ENCODE results near the gene YAF2. TPM values are rescaled to one million over a fixed set of nuclear protein-coding genes. Genes with fewer than 3 reads are reported as not detected.
"Not testable (repeated sequence)": the region's sequence is repeated elsewhere in the genome, so short reads cannot be mapped to it uniquely, and the experiment has no call there.

Gene YAF2
- total RNA-seq, 3 donors from 2014 or later (not counting 1 experiment from before 2014, with no cell fraction given): 96.2 to 124 (median 101) TPM

- peaks cover 7 to 8% of the 10 kb centered on the region in 2 donors for H3K27me3 Mint-ChIP-seq (ENCODE audit: low read depth in 2 of 2)
- H3K27ac Mint-ChIP-seq: no peak overlapping the region
These were observed 17.3 kb upstream of the YAF2 start for GRCh38 chr12:42255221-42255865.

GRCh38 chr12:42252645-42253044 is 14.6 kb upstream of the YAF2 start:
- H3K4me3 Mint-ChIP-seq; H3K27me3 Mint-ChIP-seq (ENCODE audit: low read depth in 2 of 2); H3K9me3 Mint-ChIP-seq; ATAC-seq; H3K27ac Mint-ChIP-seq; H3K27me3 ChIP-seq (ENCODE audit: control insufficient read depth, insufficient read depth, low read length); H3K36me3 ChIP-seq (ENCODE audit: control insufficient read depth, insufficient read depth, low read length); H3K4me1 ChIP-seq (ENCODE audit: control insufficient read depth, insufficient read depth, low read length); DNase-seq; H3K36me3 Mint-ChIP-seq; H3K4me3 ChIP-seq (ENCODE audit: low read length); intact Hi-C loops (cut with micrococcal nuclease); H3K4me1 Mint-ChIP-seq; H3K9me3 ChIP-seq (ENCODE audit: control insufficient read depth, insufficient read depth, low read length); H3K27ac ChIP-seq (ENCODE audit: low read length): not testable (repeated sequence)
- WGBS (ENCODE audit: insufficient coverage): 78% methylated on average over 1 of the region's 1 CpG

More at GRCh38 chr12:42255221-42255865, 17.3 kb upstream of the YAF2 start:
- Histone ChIP-seq H3K9me3 (ENCODE audit: control insufficient read depth, insufficient read depth, low read length) (no peaks in the 10 kb centered on the region), H3K36me3 (ENCODE audit: control insufficient read depth, insufficient read depth, low read length) (no peaks in the 10 kb centered on the region), H3K4me3 (ENCODE audit: low read length) (no peak overlapping the region), H3K27ac (ENCODE audit: low read length) (no peak overlapping the region), H3K4me1 (ENCODE audit: control insufficient read depth, insufficient read depth, low read length) (no peaks in the 10 kb centered on the region), H3K27me3 (ENCODE audit: control insufficient read depth, insufficient read depth, low read length) (no peaks in the 10 kb centered on the region)
- WGBS (ENCODE audit: insufficient coverage): 98% methylated on average over 2 of the region's 2 CpGs
- ATAC-seq (no peak), DNase-seq (no peak)
- no peaks in the 10 kb centered on the region for H3K4me1 Mint-ChIP-seq
- H3K4me3 Mint-ChIP-seq: no peak overlapping the region
- no peaks in the 10 kb centered on the region for H3K9me3 Mint-ChIP-seq
- intact Hi-C loops (cut with micrococcal nuclease): no loop called here
- TF ChIP-seq CTCF (IDR thresholded peaks at IDR 0.05): no peak
- no peaks in the 10 kb centered on the region for H3K36me3 Mint-ChIP-seq

GRCh38 chr12:42249033-42249432 is 11.0 kb upstream of the YAF2 start:
- H3K4me3 Mint-ChIP-seq; H3K27me3 Mint-ChIP-seq (ENCODE audit: low read depth in 2 of 2); H3K9me3 Mint-ChIP-seq; H3K4me3 ChIP-seq (ENCODE audit: low read length); intact Hi-C loops (cut with micrococcal nuclease); H3K36me3 Mint-ChIP-seq; H3K27ac ChIP-seq (ENCODE audit: low read length); ATAC-seq; H3K4me1 Mint-ChIP-seq; DNase-seq; H3K9me3 ChIP-seq (ENCODE audit: control insufficient read depth, insufficient read depth, low read length); H3K27ac Mint-ChIP-seq; H3K4me1 ChIP-seq (ENCODE audit: control insufficient read depth, insufficient read depth, low read length); H3K36me3 ChIP-seq (ENCODE audit: control insufficient read depth, insufficient read depth, low read length); H3K27me3 ChIP-seq (ENCODE audit: control insufficient read depth, insufficient read depth, low read length): not testable (repeated sequence)
- 100% methylated on average over 1 of the region's 3 CpGs for WGBS (ENCODE audit: insufficient coverage)

- Mint-ChIP-seq H3K4me1 (peaks cover 25% of the 10 kb centered on the region in 2 donors), H3K27ac (no peak overlapping the region), H3K4me3 (peak overlapping the region; percentile 17), H3K9me3 (no peaks in the 10 kb centered on the region), H3K36me3 (no peaks in the 10 kb centered on the region), H3K27me3 (ENCODE audit: low read depth in 2 of 2) (no peaks in the 10 kb centered on the region)
- Histone ChIP-seq H3K27ac (ENCODE audit: low read length) (no peak overlapping the region), H3K9me3 (ENCODE audit: control insufficient read depth, insufficient read depth, low read length) (no peaks in the 10 kb centered on the region), H3K36me3 (ENCODE audit: control insufficient read depth, insufficient read depth, low read length) (peaks cover 4% of the 10 kb centered on the region), H3K4me1 (ENCODE audit: control insufficient read depth, insufficient read depth, low read length) (peaks cover 9% of the 10 kb centered on the region), H3K27me3 (ENCODE audit: control insufficient read depth, insufficient read depth, low read length) (no peaks in the 10 kb centered on the region), H3K4me3 (ENCODE audit: low read length) (no peak overlapping the region)
- 96% methylated on average over 9 of the region's 11 CpGs for whole genome bisulfite sequencing (ENCODE audit: insufficient coverage)
- no peak for TF ChIP-seq CTCF (IDR thresholded peaks at IDR 0.05)
- DNase-seq (no peak), ATAC-seq (no peak)
- intact Hi-C loops (cut with micrococcal nuclease): no loop called here
These were observed 2.2 kb upstream of the YAF2 start for GRCh38 chr12:42240131-42240750.
